GM23338 (cell line): ENCODE measurements around the gene IQGAP2.

Experiments used
- CREB1 ChIP-seq: fragments of 250-450 bp; sonication (Bioruptor Pico); IDR thresholded peaks from 2 replicates; pipeline ENCODE4 v1.5.0; 2020; ENCODE audit warnings: low read depth, mild to moderate bottlenecking, moderate library complexity
- EZH2 ChIP-seq: fragments of 200-600 bp; sonication (generic); IDR thresholded peaks from one replicate; pipeline ENCODE4 v1.8.0; 2017; ENCODE audit warnings: antibody characterized with exemption, mild to moderate bottlenecking, low read depth; ENCODE audit not compliant: unreplicated experiment
- EZH2phosphoT487 ChIP-seq: fragments of 200-600 bp; sonication (generic); IDR thresholded peaks from one replicate; pipeline ENCODE4 v1.8.1; 2018; ENCODE audit warnings: antibody characterized with exemption; ENCODE audit not compliant: unreplicated experiment
- JUNB ChIP-seq: IDR thresholded peaks from one replicate; pipeline ENCODE4 v1.6.1; 2016; ENCODE audit warnings: antibody characterized with exemption; ENCODE audit not compliant: unreplicated experiment
- POLR2AphosphoS5 ChIP-seq: IDR thresholded peaks from 2 replicates; pipeline ENCODE4 v1.6.1; 2016; ENCODE audit warnings: antibody characterized with exemption, low read depth
- STAT1 ChIP-seq: IDR thresholded peaks from one replicate; pipeline ENCODE4 v1.6.1; 2016; ENCODE audit warnings: antibody characterized with exemption; ENCODE audit not compliant: unreplicated experiment
- TF ChIP-seq, protein P1 (sequence below), 2 experiments: fragments of 200-600 bp in 1 of 2; sonication (generic) in 1 of 2; conservative IDR thresholded peaks; 2 replicates each; pipeline versions ENCODE4 v1.5.1 to v1.6.1; 2016 to 2017; ENCODE audit warnings: antibody characterized with exemption in 2 of 2, low read depth in 2 of 2, mild to moderate bottlenecking in 2 of 2, moderate library complexity in 1 of 2
- TF ChIP-seq, protein P2 (sequence below): fragments of 250-450 bp; sonication (Bioruptor Pico); IDR thresholded peaks from 2 replicates; pipeline ENCODE4 v1.5.0; 2020; ENCODE audit warnings: mild to moderate bottlenecking, moderate library complexity
- TF ChIP-seq, protein P3 (sequence below): IDR thresholded peaks from one replicate; pipeline ENCODE4 v1.6.1; 2018; ENCODE audit warnings: antibody characterized with exemption; ENCODE audit not compliant: unreplicated experiment
- TF ChIP-seq, protein P4 (sequence below): IDR thresholded peaks from 2 replicates; pipeline ENCODE4 v1.6.1; 2016; ENCODE audit warnings: antibody characterized with exemption

DNA sequence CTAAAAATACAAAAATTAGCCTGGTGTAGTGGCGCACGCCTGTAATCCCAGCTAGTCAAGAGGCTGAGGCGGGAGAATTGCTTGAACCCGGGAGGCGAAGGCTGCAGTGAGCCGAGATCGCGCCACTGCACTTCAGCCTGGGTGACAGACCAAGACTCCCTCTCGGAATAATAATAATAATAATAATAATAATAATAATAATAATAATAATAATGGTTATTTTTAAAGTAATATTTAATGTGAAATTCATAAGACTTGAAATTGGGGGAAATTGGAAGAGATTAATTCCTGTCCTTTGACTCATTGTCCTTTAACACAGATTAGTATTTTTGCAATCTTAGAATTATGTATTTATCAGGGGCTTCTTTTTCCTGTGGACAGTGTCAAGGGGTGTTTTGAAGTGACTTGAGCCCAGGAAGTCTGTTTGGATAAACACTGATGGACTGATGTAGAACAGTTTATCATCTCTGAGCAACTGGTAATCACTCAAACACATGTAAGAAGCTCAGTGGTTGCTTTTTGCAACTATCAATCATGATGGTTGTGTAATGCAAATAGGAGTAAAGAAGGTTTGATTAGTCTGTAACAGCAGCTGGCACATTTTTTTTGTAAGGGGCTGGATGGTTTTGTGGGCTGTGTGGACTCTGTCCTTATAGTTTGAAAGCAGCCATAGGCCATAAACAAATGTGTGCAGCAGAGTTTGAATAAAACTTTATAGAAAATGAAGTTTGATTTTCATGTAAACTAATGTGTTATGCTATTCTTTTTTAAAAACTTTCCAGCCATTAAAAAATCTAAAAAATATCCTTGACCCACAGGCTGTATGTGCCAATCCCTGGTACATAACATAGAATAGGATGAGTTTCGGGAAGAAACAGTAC is 126.6 kb downstream of the IQGAP2 start:
- TF ChIP-seq, protein P1, sequence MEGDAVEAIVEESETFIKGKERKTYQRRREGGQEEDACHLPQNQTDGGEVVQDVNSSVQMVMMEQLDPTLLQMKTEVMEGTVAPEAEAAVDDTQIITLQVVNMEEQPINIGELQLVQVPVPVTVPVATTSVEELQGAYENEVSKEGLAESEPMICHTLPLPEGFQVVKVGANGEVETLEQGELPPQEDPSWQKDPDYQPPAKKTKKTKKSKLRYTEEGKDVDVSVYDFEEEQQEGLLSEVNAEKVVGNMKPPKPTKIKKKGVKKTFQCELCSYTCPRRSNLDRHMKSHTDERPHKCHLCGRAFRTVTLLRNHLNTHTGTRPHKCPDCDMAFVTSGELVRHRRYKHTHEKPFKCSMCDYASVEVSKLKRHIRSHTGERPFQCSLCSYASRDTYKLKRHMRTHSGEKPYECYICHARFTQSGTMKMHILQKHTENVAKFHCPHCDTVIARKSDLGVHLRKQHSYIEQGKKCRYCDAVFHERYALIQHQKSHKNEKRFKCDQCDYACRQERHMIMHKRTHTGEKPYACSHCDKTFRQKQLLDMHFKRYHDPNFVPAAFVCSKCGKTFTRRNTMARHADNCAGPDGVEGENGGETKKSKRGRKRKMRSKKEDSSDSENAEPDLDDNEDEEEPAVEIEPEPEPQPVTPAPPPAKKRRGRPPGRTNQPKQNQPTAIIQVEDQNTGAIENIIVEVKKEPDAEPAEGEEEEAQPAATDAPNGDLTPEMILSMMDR (conservative IDR thresholded peaks at IDR 0.05; ENCODE audit: low read depth in 2 of 2), result no peak
- TF ChIP-seq POLR2AphosphoS5, result no peak
- TF ChIP-seq STAT1, result no peak
- TF ChIP-seq EZH2, result no peak
- no peak for TF ChIP-seq CREB1
- no peak for TF ChIP-seq EZH2phosphoT487
- TF ChIP-seq, protein P2, sequence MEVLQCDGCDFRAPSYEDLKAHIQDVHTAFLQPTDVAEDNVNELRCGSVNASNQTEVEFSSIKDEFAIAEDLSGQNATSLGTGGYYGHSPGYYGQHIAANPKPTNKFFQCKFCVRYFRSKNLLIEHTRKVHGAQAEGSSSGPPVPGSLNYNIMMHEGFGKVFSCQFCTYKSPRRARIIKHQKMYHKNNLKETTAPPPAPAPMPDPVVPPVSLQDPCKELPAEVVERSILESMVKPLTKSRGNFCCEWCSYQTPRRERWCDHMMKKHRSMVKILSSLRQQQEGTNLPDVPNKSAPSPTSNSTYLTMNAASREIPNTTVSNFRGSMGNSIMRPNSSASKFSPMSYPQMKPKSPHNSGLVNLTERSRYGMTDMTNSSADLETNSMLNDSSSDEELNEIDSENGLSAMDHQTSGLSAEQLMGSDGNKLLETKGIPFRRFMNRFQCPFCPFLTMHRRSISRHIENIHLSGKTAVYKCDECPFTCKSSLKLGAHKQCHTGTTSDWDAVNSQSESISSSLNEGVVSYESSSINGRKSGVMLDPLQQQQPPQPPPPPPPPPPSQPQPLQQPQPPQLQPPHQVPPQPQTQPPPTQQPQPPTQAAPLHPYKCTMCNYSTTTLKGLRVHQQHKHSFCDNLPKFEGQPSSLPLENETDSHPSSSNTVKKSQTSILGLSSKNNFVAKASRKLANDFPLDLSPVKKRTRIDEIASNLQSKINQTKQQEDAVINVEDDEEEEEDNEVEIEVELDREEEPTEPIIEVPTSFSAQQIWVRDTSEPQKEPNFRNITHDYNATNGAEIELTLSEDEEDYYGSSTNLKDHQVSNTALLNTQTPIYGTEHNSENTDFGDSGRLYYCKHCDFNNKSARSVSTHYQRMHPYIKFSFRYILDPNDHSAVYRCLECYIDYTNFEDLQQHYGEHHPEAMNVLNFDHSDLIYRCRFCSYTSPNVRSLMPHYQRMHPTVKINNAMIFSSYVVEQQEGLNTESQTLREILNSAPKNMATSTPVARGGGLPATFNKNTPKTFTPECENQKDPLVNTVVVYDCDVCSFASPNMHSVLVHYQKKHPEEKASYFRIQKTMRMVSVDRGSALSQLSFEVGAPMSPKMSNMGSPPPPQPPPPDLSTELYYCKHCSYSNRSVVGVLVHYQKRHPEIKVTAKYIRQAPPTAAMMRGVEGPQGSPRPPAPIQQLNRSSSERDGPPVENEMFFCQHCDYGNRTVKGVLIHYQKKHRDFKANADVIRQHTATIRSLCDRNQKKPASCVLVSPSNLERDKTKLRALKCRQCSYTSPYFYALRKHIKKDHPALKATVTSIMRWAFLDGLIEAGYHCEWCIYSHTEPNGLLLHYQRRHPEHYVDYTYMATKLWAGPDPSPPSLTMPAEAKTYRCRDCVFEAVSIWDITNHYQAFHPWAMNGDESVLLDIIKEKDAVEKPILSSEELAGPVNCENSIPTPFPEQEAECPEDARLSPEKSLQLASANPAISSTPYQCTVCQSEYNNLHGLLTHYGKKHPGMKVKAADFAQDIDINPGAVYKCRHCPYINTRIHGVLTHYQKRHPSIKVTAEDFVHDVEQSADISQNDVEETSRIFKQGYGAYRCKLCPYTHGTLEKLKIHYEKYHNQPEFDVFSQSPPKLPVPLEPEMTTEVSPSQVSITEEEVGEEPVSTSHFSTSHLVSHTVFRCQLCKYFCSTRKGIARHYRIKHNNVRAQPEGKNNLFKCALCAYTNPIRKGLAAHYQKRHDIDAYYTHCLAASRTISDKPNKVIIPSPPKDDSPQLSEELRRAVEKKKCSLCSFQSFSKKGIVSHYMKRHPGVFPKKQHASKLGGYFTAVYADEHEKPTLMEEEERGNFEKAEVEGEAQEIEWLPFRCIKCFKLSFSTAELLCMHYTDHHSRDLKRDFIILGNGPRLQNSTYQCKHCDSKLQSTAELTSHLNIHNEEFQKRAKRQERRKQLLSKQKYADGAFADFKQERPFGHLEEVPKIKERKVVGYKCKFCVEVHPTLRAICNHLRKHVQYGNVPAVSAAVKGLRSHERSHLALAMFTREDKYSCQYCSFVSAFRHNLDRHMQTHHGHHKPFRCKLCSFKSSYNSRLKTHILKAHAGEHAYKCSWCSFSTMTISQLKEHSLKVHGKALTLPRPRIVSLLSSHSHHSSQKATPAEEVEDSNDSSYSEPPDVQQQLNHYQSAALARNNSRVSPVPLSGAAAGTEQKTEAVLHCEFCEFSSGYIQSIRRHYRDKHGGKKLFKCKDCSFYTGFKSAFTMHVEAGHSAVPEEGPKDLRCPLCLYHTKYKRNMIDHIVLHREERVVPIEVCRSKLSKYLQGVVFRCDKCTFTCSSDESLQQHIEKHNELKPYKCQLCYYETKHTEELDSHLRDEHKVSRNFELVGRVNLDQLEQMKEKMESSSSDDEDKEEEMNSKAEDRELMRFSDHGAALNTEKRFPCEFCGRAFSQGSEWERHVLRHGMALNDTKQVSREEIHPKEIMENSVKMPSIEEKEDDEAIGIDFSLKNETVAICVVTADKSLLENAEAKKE (CRISPR knock-in tag), result no peak
- no peak for TF ChIP-seq JUNB
- TF ChIP-seq, protein P3, sequence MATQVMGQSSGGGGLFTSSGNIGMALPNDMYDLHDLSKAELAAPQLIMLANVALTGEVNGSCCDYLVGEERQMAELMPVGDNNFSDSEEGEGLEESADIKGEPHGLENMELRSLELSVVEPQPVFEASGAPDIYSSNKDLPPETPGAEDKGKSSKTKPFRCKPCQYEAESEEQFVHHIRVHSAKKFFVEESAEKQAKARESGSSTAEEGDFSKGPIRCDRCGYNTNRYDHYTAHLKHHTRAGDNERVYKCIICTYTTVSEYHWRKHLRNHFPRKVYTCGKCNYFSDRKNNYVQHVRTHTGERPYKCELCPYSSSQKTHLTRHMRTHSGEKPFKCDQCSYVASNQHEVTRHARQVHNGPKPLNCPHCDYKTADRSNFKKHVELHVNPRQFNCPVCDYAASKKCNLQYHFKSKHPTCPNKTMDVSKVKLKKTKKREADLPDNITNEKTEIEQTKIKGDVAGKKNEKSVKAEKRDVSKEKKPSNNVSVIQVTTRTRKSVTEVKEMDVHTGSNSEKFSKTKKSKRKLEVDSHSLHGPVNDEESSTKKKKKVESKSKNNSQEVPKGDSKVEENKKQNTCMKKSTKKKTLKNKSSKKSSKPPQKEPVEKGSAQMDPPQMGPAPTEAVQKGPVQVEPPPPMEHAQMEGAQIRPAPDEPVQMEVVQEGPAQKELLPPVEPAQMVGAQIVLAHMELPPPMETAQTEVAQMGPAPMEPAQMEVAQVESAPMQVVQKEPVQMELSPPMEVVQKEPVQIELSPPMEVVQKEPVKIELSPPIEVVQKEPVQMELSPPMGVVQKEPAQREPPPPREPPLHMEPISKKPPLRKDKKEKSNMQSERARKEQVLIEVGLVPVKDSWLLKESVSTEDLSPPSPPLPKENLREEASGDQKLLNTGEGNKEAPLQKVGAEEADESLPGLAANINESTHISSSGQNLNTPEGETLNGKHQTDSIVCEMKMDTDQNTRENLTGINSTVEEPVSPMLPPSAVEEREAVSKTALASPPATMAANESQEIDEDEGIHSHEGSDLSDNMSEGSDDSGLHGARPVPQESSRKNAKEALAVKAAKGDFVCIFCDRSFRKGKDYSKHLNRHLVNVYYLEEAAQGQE, result no peak
- TF ChIP-seq, protein P4, sequence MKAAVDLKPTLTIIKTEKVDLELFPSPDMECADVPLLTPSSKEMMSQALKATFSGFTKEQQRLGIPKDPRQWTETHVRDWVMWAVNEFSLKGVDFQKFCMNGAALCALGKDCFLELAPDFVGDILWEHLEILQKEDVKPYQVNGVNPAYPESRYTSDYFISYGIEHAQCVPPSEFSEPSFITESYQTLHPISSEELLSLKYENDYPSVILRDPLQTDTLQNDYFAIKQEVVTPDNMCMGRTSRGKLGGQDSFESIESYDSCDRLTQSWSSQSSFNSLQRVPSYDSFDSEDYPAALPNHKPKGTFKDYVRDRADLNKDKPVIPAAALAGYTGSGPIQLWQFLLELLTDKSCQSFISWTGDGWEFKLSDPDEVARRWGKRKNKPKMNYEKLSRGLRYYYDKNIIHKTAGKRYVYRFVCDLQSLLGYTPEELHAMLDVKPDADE, result no peak
